HG03457 (cell line): Measurements from ENCODE around the gene PIP5K1B.

ENCODE experiments used
- ATAC-seq: cut with Tn5 transposase; IDR thresholded peaks from one replicate; pipeline ENCODE4 v1.9.1; 2021; ENCODE audit warnings: moderate number of reproducible peaks; ENCODE audit not compliant: unreplicated experiment

PIP5K1B gene

GRCh38 chr9:68706363-68707201, 1.5 kb downstream of the PIP5K1B start:
- peak; percentile 30 for ATAC-seq

- ATAC-seq: no peak
Measured at GRCh38 chr9:68707801-68708488, 2.9 kb downstream of the PIP5K1B start.

- no peak for ATAC-seq
Measured at GRCh38 chr9:68708513-68708912, 3.5 kb downstream of the PIP5K1B start.

GRCh38 chr9:68709291-68710110, 4.5 kb downstream of the PIP5K1B start:
- ATAC-seq: no peak

GRCh38 chr9:68710111-68710471, 5.1 kb downstream of the PIP5K1B start:
- no peak for ATAC-seq

DNA sequence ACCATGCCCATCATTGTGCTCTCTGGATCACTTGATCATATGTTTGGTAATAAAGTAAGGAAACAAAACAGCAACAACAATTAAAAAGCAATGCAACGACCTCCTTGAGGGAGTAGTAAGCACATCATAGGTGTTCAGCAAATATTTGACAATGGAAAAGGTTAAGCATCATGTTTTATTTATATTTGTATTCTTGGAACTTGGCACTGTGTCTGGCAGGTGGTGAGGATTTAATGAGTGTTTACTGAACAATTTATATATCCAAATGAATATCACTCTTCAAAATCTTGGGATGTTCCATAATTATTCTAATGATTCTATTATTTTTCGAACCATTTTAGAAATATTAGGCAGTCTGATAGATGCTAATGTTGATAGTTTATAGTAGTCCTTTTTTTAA, 6.2 kb downstream of the PIP5K1B start:
- ATAC-seq: no peak

DNA sequence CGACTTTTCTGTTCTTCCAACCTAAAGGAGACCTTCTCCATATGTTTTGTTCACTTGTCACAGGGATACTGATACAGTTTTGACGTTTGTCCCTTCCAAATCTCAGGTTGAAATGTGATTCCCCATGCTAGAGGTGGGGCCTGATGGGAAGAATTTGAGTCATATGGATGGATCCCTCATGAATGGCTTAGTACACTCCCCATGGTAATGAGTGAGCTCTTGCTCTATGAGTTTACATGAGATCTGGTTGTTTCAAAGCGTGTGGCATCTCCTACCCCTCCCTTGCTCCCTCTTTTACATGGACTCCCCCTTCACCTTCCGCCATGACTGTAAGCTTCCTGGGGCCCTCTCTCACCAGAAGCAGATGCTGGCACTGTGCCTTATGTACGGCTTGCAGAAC, 6.9 kb downstream of the PIP5K1B start:
- no peak for ATAC-seq

- no peak for ATAC-seq
Measured at GRCh38 chr9:68714416-68715180, 9.6 kb downstream of the PIP5K1B start.

DNA sequence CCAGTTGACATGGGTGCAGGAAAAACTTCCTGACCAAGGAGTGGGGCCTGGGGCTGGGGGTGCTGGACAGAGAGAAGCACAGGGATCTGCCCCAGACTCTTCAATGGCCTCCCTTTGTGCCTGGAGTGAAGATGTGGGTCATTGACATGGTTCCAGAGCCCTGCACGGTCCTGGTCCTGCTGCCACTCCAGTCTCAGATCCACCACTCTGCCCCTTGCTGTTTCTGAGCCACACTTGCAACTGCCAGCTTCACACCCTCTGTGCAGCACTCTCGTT, 10.1 kb downstream of the PIP5K1B start:
- ATAC-seq: no peak

GRCh38 chr9:68717552-68718443, 12.8 kb downstream of the PIP5K1B start:
- no peak for ATAC-seq

DNA sequence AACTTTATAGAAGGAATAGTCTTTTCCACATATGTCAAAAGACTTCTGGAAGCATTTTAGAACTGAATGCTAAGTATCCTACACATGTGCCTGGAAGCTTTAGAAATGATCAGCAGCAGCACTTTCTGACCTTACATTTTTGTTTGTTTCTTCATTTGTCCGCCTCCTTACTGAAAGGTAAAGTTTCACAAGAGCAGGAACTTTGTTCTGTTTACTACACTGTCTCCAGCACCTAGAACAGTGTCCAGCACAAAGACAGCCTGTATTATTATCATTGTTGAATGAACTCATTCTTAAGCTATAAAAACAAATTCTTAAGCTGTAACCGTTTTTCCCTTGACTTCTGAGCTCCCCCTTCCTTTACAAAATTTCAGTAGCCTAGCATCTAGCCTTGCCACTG, 14.8 kb downstream of the PIP5K1B start:
- ATAC-seq: no peak

GRCh38 chr9:68720656-68721313, 15.7 kb downstream of the PIP5K1B start:
- no peak for ATAC-seq

DNA sequence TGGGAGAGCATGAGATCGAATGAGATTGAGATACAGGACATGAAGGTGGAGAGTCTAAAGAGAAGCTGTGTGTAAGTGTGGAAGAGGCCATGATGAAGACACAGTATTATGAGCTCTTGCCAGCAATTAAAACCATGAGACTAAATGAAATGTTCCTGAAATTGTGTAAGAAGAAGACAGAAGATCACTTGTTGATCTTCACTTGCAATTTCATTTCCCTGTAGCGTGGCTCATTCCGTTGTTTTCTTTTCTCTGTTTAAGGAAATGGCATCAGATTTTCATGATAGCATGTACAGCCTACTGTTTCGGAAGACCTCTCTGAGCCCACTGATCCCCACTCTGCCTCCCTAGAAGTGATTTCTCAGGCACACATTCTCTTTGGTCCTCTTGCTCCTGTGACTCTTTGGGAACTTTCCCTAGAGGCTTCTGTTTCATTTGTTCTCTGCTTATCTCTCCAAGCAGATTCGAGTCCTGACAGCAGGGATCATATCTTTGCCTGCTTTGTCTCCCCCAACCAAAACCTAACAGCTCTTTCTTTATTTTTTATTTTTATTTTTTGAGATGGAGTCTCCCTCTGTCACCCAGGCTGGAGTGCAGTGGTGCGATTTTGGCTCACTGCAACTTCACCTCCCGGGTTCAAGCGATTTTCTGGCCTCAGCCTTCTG, 16.8 kb downstream of the PIP5K1B start:
- no peak for ATAC-seq

DNA sequence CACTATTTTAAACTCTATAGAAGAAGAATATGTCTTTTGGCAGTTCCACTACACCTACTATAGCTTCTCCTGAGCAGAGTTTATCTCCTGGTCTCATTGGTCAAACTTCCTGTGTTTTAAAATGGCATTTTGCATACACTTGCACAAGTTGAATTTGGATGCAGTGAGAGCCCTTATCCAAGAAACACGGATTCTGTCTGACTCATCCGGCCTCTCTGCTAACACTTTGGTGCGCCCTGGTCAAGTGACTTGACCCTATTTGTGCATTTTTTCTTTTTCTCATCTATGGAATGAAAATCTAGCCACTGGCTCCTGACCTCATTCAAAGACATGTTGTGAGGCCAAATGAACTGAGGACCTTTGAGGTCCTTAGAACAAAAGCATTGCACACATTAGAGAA, 20.0 kb downstream of the PIP5K1B start:
- no peak for ATAC-seq

DNA sequence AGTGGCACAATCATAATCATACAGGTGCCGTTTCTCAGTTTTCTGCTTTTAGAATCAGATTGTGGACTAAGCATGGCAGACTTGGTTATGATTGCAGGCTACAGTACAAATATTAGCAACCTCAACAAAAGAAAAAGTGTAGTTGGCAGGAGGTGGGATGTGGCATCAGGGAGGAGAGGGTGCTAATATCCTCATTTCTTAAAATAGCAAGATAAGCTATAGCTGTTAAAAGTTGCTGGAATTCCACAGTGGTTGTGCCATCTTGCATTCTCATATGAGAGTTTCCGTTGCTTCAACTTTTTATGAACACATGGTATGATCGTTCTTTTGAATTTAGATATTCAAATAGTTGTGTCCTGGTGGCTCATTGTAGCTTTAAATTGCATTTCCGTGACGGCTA, 21.4 kb downstream of the PIP5K1B start:
- no peak for ATAC-seq

DNA sequence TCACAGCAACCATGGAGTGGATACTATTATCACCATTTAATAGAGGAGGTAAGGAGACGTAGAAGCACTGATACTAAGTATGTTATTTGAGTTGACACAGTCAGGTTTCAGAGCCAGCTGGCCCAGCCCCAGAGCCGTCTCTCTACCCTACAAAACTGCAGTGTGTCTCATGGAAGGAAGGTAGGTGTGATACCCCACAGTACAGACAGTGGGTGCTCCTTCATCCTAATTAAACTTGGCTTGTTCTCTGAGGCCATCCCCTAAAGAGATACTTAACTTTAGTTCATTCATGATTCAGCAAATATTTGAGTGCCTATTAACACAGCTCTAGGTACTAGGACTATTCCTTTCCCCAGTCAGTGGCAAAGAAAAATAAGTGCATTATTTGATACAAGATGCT, 22.6 kb downstream of the PIP5K1B start:
- ATAC-seq: no peak

DNA sequence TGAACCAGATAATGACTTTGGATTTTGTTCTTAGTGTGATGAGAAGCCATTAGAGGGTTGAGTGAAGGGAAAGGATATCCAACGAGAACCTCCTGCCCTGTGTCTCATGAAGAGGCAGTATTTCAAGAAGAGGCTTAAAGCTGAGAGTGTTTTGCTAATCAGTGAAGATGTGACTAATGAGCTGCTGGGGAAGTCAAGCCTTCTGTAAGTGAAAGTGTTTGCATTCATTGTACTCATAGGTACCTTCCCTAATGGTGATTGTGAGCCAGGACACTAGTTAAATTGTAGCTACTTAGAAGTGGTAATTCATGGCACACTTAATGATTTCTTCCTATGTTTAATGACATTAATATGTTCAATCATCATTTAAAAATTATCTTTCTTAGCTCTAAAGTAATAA, 23.7 kb downstream of the PIP5K1B start:
- ATAC-seq: peak; percentile 82

- ATAC-seq: no peak
Measured at GRCh38 chr9:68730570-68731235, 25.7 kb downstream of the PIP5K1B start.

DNA sequence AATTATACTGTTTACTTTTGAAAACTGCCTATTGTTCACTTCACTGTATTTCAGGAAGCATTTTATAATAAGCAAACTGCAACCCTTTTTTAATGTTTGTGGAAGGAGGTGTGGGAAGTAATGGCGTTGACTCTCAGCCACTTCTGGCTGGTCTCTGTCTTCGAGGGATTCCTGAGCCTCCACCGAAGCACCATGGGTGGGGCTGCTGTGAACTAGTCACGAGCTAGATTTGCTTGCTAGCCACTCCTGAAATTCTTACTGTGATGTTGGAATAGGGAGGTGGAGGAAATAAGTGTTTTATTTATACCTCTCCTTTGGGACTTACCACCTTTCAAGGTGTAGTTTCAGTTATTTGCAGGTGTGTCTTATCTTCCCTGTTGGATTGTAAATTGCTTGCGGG, 26.8 kb downstream of the PIP5K1B start:
- ATAC-seq: no peak
